Fibroblast of lung (primary cell): Measurements from ENCODE around the gene ABAT.

ENCODE experiments used
- EZH2 ChIP-seq: IDR thresholded peaks from 2 replicates; pipeline ENCODE4 v1.5.1; 2012; ENCODE audit warnings: low read length, control low read depth, mild to moderate bottlenecking; ENCODE audit errors: missing control alignments
- TF ChIP-seq, protein P1 (sequence below), 2 donors: IDR thresholded peaks in 1 of 2; conservative IDR thresholded peaks in 1 of 2; 1 replicate in 1 of 2; 2 replicates in 1 of 2; pipeline ENCODE4 v1.5.1; 2011 to 2012; ENCODE audit warnings: low read length in 2 of 2, control low read depth in 1 of 2, inconsistent platforms in 1 of 2, low read depth in 1 of 2, mild to moderate bottlenecking in 1 of 2

DNA sequence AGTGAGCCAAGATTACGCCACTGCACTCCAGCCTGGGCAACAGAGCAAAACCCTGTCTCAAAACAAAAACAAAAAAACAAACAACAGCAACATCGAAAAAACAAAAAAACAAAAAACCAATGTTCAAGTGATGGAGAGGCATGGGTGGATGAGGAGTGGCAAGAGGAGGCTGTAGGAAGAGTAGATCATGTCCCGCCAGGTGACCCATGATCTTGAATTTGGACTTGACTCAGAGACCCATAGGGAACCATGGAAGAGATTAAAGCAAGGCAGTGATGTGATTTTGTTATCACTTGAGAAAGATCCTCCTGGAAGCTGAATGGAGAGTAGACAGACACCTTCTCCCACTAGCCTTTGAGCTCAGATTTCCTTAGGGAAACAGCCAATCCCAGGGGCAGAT is 11.2 kb downstream of the ABAT start:
- TF ChIP-seq, protein P1, sequence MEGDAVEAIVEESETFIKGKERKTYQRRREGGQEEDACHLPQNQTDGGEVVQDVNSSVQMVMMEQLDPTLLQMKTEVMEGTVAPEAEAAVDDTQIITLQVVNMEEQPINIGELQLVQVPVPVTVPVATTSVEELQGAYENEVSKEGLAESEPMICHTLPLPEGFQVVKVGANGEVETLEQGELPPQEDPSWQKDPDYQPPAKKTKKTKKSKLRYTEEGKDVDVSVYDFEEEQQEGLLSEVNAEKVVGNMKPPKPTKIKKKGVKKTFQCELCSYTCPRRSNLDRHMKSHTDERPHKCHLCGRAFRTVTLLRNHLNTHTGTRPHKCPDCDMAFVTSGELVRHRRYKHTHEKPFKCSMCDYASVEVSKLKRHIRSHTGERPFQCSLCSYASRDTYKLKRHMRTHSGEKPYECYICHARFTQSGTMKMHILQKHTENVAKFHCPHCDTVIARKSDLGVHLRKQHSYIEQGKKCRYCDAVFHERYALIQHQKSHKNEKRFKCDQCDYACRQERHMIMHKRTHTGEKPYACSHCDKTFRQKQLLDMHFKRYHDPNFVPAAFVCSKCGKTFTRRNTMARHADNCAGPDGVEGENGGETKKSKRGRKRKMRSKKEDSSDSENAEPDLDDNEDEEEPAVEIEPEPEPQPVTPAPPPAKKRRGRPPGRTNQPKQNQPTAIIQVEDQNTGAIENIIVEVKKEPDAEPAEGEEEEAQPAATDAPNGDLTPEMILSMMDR (conservative IDR thresholded peaks at IDR 0.05 in 1 of 2, IDR thresholded peaks at IDR 0.05 in 1 of 2; ENCODE audit: low read depth in 1 of 2, low read length in 2 of 2), result no peak
- no peak for TF ChIP-seq EZH2
